ENCODE measurements around the gene EFNA3. TPM values are rescaled to one million over a fixed set of nuclear protein-coding genes. Genes with fewer than 3 reads are reported as not detected.

EFNA3 gene
- total RNA-seq, 1 donor from 2014 or later: 2.9 TPM

- FAIRE-seq (no peak), DNase-seq (ENCODE audit: low read depth) (no peak)
- H3K9me3 ChIP-seq (ENCODE audit: insufficient read depth, low read depth, low read length): no peaks in the 10 kb centered on the region
- Mint-ChIP-seq H3K36me3 (ENCODE audit: low read depth, unreplicated experiment) (peaks cover 11% of the 10 kb centered on the region), H3K4me1 (ENCODE audit: low read depth, unreplicated experiment) (peaks cover 11% of the 10 kb centered on the region), H3K27me3 (ENCODE audit: low read depth, unreplicated experiment) (no peaks in the 10 kb centered on the region), H3K4me3 (ENCODE audit: unreplicated experiment) (peak overlapping the region; percentile 88), H3K9me3 (ENCODE audit: unreplicated experiment) (no peaks in the 10 kb centered on the region), H3K27ac (ENCODE audit: unreplicated experiment) (peak overlapping the region; percentile 8)
- peak overlapping the region; percentile 97 for H3K4me2 ChIP-seq (ENCODE audit: low read length)
- H3K4me3 ChIP-seq (ENCODE audit: insufficient read depth, low read depth, low read length): peak overlapping the region; percentile 85
- H3K27me3 ChIP-seq (ENCODE audit: insufficient read depth, low read length): no peaks in the 10 kb centered on the region
- H4K20me1 ChIP-seq (ENCODE audit: insufficient read depth, low read length): peaks cover 54% of the 10 kb centered on the region
- TF ChIP-seq EZH2 (IDR thresholded peaks at IDR 0.05; ENCODE audit: insufficient read depth, low read length): no peak
- no peak for TF ChIP-seq CTCF (IDR thresholded peaks at IDR 0.05; ENCODE audit: insufficient read depth, low read depth, low read length)
- peak overlapping the region; percentile 45 for H2AFZ ChIP-seq (ENCODE audit: low read depth, low read length)
- peak overlapping the region; percentile 89 for H3K9ac ChIP-seq (ENCODE audit: low read length)
- peaks cover 4% of the 10 kb centered on the region for H3K36me3 ChIP-seq (ENCODE audit: insufficient read depth, low read length)
- peak overlapping the region; percentile 66 for H3K27ac ChIP-seq (ENCODE audit: low read depth, low read length)
- peaks cover 26% of the 10 kb centered on the region for H3K4me1 ChIP-seq (ENCODE audit: insufficient read depth, low read length)
- peaks cover 18% of the 10 kb centered on the region for H3K79me2 ChIP-seq (ENCODE audit: insufficient read depth, low read length)
Measured at GRCh38 chr1:155064111-155064831, 14.4 kb upstream of the EFNA3 start.

GRCh38 chr1:155064832-155065429 is 13.7 kb upstream of the EFNA3 start:
- FAIRE-seq (no peak), DNase-seq (ENCODE audit: low read depth) (no peak)
- peaks cover 26% of the 10 kb centered on the region for H3K4me1 ChIP-seq (ENCODE audit: insufficient read depth, low read length)
- H3K4me1 Mint-ChIP-seq (ENCODE audit: low read depth, unreplicated experiment): peaks cover 11% of the 10 kb centered on the region
- peak overlapping the region; percentile 89 for H3K9ac ChIP-seq (ENCODE audit: low read length)
- no peak overlapping the region for H3K27ac ChIP-seq (ENCODE audit: low read depth, low read length)
- H3K27me3 ChIP-seq (ENCODE audit: insufficient read depth, low read length): no peaks in the 10 kb centered on the region
- H3K9me3 ChIP-seq (ENCODE audit: insufficient read depth, low read depth, low read length): no peaks in the 10 kb centered on the region
- H3K27me3 Mint-ChIP-seq (ENCODE audit: low read depth, unreplicated experiment): no peaks in the 10 kb centered on the region
- peaks cover 59% of the 10 kb centered on the region for H4K20me1 ChIP-seq (ENCODE audit: insufficient read depth, low read length)
- peak overlapping the region; percentile 85 for H3K4me3 ChIP-seq (ENCODE audit: insufficient read depth, low read depth, low read length)
- no peak overlapping the region for H2AFZ ChIP-seq (ENCODE audit: low read depth, low read length)
- TF ChIP-seq CTCF (IDR thresholded peaks at IDR 0.05; ENCODE audit: insufficient read depth, low read depth, low read length) (no peak), EZH2 (IDR thresholded peaks at IDR 0.05; ENCODE audit: insufficient read depth, low read length) (no peak)
- peaks cover 4% of the 10 kb centered on the region for H3K36me3 ChIP-seq (ENCODE audit: insufficient read depth, low read length)
- H3K27ac Mint-ChIP-seq (ENCODE audit: unreplicated experiment): peak overlapping the region; percentile 8
- peak overlapping the region; percentile 88 for H3K4me3 Mint-ChIP-seq (ENCODE audit: unreplicated experiment)
- peak overlapping the region; percentile 97 for H3K4me2 ChIP-seq (ENCODE audit: low read length)
- H3K9me3 Mint-ChIP-seq (ENCODE audit: unreplicated experiment): no peaks in the 10 kb centered on the region
- peaks cover 18% of the 10 kb centered on the region for H3K79me2 ChIP-seq (ENCODE audit: insufficient read depth, low read length)
- H3K36me3 Mint-ChIP-seq (ENCODE audit: low read depth, unreplicated experiment): peaks cover 11% of the 10 kb centered on the region

GRCh38 chr1:155066777-155067176 is 11.9 kb upstream of the EFNA3 start:
- FAIRE-seq: no peak
- H3K4me2 ChIP-seq (ENCODE audit: low read length): no peak overlapping the region
- peaks cover 45% of the 10 kb centered on the region for H4K20me1 ChIP-seq (ENCODE audit: insufficient read depth, low read length)
- TF ChIP-seq EZH2 (IDR thresholded peaks at IDR 0.05; ENCODE audit: insufficient read depth, low read length): no peak
- no peak for TF ChIP-seq CTCF (IDR thresholded peaks at IDR 0.05; ENCODE audit: insufficient read depth, low read depth, low read length)
- no peak overlapping the region for H3K27ac Mint-ChIP-seq (ENCODE audit: unreplicated experiment)
- peaks cover 18% of the 10 kb centered on the region for H3K79me2 ChIP-seq (ENCODE audit: insufficient read depth, low read length)
- H3K9ac ChIP-seq (ENCODE audit: low read length): no peak overlapping the region
- H3K27me3 ChIP-seq (ENCODE audit: insufficient read depth, low read length): no peaks in the 10 kb centered on the region
- no peak overlapping the region for H3K4me3 Mint-ChIP-seq (ENCODE audit: unreplicated experiment)
- H3K36me3 ChIP-seq (ENCODE audit: insufficient read depth, low read length): peaks cover 4% of the 10 kb centered on the region
- peaks cover 4% of the 10 kb centered on the region for H3K27me3 Mint-ChIP-seq (ENCODE audit: low read depth, unreplicated experiment)
- H3K4me1 Mint-ChIP-seq (ENCODE audit: low read depth, unreplicated experiment): peaks cover 11% of the 10 kb centered on the region
- no peak overlapping the region for H3K4me3 ChIP-seq (ENCODE audit: insufficient read depth, low read depth, low read length)
- DNase-seq (ENCODE audit: low read depth): no peak
- no peak overlapping the region for H3K27ac ChIP-seq (ENCODE audit: low read depth, low read length)
- H3K36me3 Mint-ChIP-seq (ENCODE audit: low read depth, unreplicated experiment): peaks cover 9% of the 10 kb centered on the region
- no peak overlapping the region for H2AFZ ChIP-seq (ENCODE audit: low read depth, low read length)
- H3K9me3 ChIP-seq (ENCODE audit: insufficient read depth, low read depth, low read length): no peaks in the 10 kb centered on the region
- H3K9me3 Mint-ChIP-seq (ENCODE audit: unreplicated experiment): no peaks in the 10 kb centered on the region
- peaks cover 27% of the 10 kb centered on the region for H3K4me1 ChIP-seq (ENCODE audit: insufficient read depth, low read length)
